Germinal center (tissue), 1 donor: Measurements from ENCODE around the gene CCDC192.
A peak's percentile ranks its signal among the peaks of the same experiment; 100 is the strongest.

ENCODE experiments used
- DNase-seq: peaks from one replicate; pipeline ENCODE4 v3.0.0; 2012; ENCODE audit warnings: mixed read lengths, low spot score

CCDC192 gene

GRCh38 chr5:127885176-127885575 lies 182.0 kb downstream of the CCDC192 start:
- no peak for DNase-seq

GRCh38 chr5:127886081-127886480 lies 182.9 kb downstream of the CCDC192 start:
- DNase-seq = no peak

DNA sequence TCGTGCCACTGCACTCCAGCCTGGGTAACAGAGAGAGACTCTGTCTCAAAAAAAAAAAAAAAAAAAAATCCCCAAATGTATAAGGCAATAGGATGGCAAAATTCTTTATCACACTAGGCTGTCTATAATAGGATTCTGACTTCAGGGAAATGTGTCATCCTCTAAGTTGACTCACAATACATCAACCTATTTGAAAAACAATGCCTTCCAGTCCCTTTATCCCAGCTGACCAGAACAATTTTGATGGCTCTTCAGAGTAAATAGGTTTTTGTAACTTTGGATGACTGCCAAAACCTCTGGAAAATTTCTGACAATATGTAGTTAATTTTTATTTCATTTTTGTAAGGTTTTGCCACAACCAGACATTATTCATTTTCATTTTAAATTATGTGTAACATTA lies 184.1 kb downstream of the CCDC192 start:
- DNase-seq = no peak

- no peak for DNase-seq
These were observed 188.8 kb downstream of the CCDC192 start for GRCh38 chr5:127891942-127892341.

GRCh38 chr5:127892467-127893207 lies 189.4 kb downstream of the CCDC192 start:
- no peak for DNase-seq

- no peak for DNase-seq
These were observed 190.0 kb downstream of the CCDC192 start for GRCh38 chr5:127893232-127893631.

DNA sequence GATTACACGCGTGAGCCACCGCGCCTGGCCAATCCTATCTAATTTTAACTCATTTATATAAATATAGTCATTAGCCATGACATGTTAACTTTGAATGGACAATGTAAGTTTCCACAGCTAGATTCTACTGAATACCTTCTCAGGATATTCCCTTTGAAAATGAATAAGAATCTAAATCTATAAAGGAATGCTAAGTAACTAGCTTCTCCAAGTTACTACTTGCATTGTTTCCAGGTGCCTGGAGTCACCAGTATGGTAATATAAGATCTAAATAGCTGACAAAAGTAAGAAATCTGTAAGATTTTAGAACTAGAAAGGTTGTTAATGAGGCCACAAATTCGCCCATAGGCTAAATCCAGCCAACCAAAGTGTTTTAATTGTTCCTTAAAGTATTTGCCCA lies 191.3 kb downstream of the CCDC192 start:
- no peak for DNase-seq

DNA sequence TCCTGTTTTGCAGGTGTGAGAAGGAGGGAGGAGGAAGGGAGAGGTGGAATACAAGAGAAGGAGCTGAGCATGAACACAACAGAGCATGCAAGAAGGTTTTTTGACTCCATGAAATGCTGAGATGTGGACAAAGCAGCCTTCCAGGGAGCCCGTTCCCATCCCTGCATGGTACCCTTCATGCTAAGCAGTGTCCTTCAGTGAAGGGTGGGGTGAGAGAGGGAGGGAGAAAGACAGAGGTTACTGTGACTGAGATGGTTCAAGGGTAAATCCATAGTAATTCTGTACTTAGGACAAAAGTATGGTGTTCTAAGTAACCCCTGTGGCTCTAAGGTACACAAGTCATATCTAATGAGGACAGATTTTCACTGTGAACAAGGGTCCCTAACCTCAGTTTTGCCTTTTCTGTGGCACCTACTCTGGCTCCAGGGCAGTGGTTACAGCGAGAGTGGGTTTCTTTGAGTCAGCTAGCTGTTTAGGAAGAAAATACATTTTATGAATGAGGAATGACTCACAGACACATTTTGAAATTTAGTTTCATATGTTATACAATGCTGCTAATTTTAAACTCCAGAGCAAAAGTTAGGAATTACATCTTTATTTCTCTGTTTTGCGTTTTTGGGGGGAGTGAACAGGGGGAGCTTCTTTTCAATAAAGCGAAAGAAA lies 195.5 kb downstream of the CCDC192 start:
- DNase-seq = no peak

- no peak for DNase-seq
These were observed 196.0 kb downstream of the CCDC192 start for GRCh38 chr5:127899214-127899610.

DNA sequence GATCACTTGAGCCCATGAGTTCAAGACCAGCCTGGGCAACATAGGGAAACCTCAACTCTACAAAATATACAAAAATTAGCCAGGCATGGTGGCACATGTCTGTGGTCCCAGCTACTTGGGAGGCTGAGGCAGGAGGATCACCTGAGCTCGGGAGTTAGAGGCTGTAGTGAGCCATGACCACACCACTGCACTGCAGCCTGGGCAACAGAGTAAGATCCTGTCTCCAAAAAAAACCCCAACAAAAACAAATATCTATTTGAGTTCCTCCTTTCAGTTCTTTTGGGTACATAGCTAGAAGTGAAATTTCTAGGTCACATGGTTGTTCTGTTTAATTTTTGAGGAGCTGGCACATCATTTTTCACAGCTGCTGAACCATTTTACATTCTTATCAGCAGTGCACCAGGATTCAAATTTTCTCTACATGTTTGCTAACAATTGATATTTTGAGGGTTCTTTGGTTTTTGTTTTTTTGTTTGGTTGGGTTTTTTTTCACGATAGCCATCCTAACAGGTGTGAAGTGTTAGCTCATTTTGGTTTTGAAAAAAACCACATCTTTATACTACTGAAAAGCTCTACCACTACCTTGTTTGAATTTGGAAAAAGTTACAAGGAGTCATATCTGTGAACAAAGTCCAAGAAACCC lies 203.5 kb downstream of the CCDC192 start:
- DNase-seq = no peak

GRCh38 chr5:127907907-127908306 lies 204.7 kb downstream of the CCDC192 start:
- DNase-seq = no peak

DNA sequence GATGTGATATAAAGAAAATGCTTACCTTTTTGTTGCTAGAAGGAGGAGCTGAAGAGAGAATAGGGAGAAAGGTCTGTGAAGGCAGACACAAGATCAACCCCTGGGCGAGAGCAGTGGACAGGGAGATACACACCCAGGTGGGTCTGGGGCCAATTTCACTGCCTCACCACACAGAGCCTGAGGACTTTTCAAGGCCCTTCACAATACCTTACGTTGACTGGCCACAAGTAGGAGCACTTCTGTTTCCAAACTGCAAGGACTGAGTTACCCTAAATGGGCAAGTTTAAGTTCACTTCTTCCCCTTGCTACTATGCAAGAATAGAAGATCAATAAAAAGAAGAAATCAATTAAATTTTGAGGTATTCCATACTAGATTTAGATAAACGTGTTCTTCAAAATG lies 205.9 kb downstream of the CCDC192 start:
- DNase-seq = peak; percentile 19

DNA sequence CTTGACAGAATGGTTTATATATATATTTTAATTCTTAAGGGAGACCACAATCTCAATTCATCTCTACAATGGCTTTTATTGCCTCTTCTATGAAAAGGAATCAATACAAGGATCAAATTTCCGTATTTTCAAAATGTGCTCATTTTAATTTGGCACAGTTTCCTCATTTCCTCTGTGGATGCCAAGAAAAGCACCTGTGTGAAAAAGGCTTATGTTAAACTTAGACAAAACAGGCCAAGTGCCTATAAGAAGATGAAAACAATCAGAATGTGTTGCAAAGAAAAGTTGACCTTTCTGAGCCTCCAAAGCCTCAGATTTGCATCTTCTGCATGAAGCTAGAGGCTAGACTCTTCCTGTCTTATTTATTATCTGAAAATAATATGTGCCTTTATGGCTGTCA lies 206.6 kb downstream of the CCDC192 start:
- no peak for DNase-seq

DNA sequence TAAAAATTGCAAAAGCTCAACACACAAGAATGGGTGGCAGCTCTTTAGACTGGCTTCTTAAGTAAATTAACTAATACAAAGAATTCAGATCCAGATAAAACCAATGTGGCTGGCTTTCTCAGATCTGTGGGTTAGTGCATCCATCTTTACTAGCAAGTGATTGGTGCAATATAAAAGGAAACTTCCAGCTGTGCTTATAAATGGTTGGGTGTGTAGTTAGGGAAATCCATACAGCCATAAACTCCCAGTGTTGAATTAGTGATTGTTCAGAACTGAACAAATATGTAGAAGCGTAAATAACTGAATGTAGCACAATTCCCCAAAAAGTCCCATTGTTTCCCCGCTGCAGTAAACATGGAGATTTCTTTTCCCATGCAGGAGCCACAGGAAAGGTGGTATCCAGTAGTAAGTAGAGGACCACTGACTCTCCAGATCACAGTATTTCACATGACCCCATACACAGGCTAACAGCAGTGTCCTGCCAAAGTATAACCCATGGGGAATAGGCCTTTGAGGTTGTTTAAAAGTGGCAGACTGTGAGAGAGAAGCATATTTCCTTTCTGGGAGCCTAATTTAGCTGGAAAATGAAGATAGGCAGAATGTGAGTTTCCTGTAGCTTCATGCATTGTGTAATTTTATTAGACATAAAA lies 207.2 kb downstream of the CCDC192 start:
- DNase-seq = no peak

DNA sequence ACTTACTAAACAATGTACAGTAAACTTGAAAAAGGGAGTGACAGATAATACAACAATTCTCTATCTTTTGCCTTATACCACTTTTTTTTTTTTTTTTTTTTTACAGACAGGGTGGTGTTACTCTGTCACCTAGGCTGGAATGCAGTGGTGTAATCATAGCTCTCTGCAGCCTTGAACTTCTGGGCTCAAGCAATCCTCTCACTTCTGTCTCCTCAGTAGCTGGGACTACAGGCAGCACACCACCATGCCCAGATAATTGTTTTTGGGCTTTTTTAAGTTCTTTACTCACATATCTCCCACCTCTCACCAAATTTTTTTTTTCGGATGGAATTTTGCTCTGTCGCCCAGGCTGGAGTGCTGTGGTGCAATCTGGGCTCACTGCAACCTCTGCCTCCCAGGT lies 208.4 kb downstream of the CCDC192 start:
- DNase-seq = no peak

DNA sequence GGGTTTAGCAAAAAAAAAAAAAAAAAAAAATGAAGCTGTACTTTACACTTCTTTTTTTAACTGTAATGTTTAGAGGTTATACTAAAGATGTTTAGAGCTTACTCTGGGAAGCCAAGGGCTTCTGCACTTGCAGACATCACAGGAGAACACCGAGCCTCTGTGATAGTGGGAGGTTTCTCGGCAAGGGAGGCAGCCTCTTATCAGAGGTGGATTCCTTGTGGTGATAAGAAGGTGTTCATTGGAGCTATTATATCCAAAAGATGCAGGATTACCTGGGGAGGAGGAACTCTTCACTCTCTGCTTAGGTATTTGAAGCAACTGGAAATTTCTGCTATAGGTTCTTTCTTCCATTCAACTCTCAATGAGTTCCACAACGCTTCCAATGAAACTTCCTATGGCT lies 209.2 kb downstream of the CCDC192 start:
- DNase-seq = no peak

- DNase-seq = no peak
These were observed 213.8 kb downstream of the CCDC192 start for GRCh38 chr5:127916885-127917573.

GRCh38 chr5:127919006-127919796 lies 216.0 kb downstream of the CCDC192 start:
- no peak for DNase-seq

DNA sequence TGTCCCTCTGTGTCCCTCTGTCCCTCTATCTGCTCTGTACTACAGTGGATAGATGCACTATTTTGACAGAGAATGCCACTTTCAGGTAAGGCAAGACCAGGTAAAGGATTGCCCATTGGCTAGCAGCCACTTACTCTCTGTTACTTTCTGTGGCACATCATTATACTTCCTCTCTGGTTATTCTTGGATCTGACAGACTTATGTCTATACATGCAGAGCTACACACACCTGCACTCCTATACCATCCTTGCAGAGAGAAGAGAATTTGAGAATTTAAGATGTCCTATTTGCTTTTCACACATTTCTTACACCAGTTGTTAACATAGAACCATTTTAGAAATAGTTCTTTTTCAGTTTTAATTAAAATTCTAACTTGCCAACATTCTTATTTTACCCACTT lies 216.6 kb downstream of the CCDC192 start:
- DNase-seq = no peak

DNA sequence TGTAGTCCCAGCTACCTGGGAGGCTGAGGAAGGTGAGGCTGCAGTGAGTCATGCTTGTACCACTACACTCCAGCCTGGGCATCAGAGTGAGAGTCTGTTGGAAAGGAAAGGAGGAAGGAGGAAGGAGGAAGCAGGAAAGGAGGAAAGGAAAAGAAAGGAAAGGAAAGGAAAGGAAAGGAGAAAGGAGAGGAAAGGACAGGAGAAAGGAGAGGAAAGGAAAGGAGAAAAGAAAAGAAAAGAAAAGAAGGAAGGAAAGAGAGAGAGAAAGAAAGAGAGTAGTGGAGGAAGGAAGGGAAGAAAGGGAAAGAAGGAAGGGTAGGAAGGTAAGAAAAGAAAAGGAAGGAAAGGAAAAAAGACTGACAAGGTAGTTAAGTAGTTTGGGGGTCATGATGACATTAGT lies 217.7 kb downstream of the CCDC192 start:
- no peak for DNase-seq

DNA sequence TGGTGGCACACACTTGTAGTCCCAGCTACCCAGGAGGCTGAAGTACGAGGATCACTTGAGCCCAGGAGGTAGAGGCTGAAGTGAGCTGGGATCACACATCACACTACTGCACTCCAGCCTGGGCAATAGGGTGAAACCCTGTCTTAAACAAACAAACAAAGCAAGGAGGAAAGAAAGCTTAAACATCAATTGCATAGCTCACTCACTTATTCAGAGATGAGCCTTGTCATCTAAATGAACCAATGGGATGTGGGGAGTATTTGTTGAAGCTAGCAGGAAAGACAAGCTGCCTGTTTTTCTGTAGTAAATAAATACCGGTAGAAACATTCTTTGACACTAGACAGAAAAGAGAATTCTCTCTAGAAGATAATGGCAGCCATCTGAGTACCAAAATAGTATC lies 219.4 kb downstream of the CCDC192 start:
- no peak for DNase-seq
